HFF-Myc (cell line): ENCODE data around the gene SPG11.
"Not testable (repeated sequence)": the region's sequence is repeated elsewhere in the genome, so short reads cannot be mapped to it uniquely, and the experiment has no call there.

ENCODE experiments used
- DNase-seq: peaks from one replicate; pipeline ENCODE4 v3.0.0-alpha.2; 2011; ENCODE audit warnings: low read depth; ENCODE audit errors: extremely low read depth
- H3K4me3 ChIP-seq: replicated peaks from 2 replicates; pipeline ENCODE4 v1.5.1; 2011; ENCODE audit warnings: low read depth, mild to moderate bottlenecking, control low read depth, low read length
- CTCF ChIP-seq: IDR thresholded peaks from 2 replicates; pipeline ENCODE4 v1.5.1; 2012; ENCODE audit warnings: mild to moderate bottlenecking, low read depth, low read length, control low read depth; ENCODE audit errors: missing control alignments

The SPG11 gene

DNA sequence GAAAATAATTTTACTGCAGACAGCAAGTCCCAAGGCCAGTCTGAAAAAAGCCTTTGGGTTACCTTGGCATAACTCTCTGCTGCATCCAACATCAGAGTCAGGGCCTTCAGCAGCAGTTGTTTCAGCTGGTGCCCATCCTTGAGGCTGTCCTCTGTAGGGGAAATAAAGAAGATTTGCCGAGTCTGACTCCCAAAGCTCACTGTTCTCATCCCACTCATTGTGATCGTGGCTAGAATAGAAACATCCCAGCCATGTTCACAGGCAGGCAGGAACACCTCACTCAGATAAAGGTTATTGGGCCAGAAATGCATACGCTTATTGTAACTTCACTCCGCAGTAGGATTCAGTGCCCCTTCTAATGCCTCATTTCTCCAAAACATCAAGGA lies 97.3 kb downstream of the SPG11 start:
- no peak for TF ChIP-seq CTCF
- DNase-seq = no peak
- H3K4me3 ChIP-seq = no peak overlapping the region

DNA sequence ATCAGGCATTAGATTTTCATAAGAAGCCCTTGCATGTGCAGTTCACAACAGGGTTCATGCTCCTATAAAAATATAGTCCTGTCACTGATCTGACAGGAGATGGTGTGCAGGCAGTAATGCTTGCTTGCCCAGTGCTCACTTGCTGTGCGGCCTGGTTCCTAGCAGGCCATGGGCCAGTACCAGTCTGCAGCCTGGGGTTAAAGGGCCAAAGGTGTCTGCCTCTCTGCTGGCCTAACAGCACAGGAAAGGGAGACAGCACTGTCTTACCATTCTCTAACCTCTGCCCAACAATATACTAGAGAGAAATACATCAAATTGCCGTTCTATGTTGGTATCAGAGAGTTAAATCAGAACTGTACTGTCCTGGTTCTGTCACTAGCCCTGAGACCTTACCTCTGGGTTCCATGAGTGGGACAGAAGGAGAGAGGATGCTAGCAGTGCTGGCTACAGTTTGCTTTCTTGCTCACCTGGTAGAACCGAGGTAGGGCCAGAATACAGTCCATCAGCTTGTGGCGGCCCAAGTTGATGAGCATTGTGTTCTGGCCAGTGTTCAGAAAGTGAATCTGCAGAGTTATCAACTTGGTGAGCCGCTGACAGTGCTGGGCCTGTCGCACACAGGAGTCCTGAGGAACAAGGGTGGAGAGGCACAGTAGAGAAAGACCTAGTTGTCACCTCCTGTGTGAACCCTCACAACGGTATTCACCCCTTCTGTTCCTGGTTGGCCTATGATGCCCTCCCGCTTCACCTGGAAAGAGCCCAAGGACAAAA lies 97.9 kb downstream of the SPG11 start:
- H3K4me3 ChIP-seq = no peak overlapping the region
- TF ChIP-seq CTCF = no peak
- no peak for DNase-seq

DNA sequence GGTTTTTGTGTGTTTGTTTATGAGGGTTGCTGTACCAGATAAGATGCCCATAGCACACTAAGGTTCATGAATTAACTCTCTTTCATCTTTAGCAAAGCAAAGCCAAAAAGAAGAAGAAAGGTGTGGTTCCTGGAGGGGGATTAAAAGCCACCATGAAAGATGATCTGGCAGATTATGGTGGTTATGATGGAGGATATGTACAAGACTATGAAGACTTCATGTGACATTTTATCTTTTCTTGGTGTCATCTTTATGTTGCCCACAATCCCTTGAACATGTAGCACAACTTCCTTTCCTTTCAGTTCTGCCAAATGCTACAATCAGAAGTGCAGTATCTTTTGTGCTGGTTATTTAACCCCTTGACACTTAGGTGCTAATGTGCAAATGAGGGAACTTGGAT lies 102.5 kb downstream of the SPG11 start:
- H3K4me3 ChIP-seq, DNase-seq: not testable (repeated sequence)

DNA sequence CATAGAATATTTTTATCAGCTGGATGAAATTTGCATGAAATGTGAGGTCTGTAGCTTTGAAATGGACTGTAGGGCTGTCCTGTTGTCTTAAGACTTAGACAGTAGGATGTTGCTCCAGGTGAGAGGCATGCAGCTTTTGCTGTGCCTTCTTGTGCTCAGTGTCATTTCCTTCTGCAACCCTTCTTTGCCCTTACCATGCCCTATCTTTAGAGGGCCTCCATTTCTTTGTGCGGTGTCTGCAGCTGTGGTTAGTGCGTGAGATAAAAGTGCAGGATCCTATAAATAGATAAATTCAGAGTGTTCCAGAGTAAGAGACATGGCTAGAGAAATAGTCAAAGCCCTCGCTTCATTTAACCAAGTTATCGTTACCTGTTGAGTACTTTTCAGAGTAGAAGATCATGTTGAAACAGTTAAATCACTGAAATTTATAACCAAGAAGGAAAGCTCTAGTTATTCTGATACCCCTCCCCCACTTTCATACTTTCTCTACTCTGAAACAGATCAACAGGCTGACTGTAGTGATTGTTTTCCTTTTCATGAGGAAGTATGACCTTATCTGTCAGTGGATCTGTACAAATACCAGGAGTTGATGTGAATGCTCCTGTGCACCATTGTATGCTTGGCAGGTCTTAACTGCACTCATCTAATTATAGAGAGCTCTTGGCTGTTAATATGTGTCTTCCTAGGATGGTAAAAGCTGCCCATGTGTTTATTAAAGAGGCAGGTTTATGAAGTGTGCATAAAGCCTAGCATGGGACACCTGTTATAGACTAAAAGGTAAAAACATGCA lies 108.3 kb downstream of the SPG11 start:
- DNase-seq = no peak
- H3K4me3 ChIP-seq = no peak overlapping the region
- TF ChIP-seq CTCF = no peak

GRCh38 chr15:44550734-44551133 lies 112.7 kb downstream of the SPG11 start:
- TF ChIP-seq CTCF = no peak

GRCh38 chr15:44550256-44550655 lies 113.2 kb downstream of the SPG11 start:
- no peak for DNase-seq
- no peak overlapping the region for H3K4me3 ChIP-seq
- TF ChIP-seq CTCF = no peak

More at GRCh38 chr15:44550734-44551133, 112.7 kb downstream of the SPG11 start:
- H3K4me3 ChIP-seq = no peak overlapping the region
- no peak for DNase-seq

DNA sequence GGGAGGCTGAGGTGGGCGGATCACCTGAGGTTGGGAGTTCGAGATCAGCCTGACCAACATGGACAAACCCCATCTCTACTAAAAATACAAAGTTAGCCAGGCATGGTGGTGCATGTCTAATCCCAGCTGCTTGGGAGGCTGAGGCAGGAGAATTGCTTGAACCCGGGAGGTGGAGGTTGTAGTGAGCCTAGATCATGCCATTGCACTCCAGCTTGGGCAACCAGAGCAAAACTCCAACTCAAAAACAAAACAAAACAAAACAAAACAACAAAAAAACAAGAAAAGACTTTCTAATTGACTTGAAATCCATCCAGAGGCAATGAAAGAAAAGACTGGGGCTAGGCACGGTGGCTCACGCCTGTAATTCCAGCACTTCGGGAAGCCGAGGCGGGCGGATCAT lies 114.3 kb downstream of the SPG11 start:
- not testable (repeated sequence) for DNase-seq, H3K4me3 ChIP-seq
